Skeletal muscle cell (primary cell): ENCODE measurements around the gene SLC9B2.

Source experiments
- DNase-seq: peaks from one replicate; pipeline ENCODE4 v3.0.0-alpha.2; 2010; ENCODE audit warnings: low read depth
- H3K4me3 ChIP-seq: 2 replicates; pipeline ENCODE4 v1.5.1; 2011; ENCODE audit warnings: low read depth, mild to moderate bottlenecking, control low read depth, low read length, moderate library complexity

SLC9B2 gene, protein sequence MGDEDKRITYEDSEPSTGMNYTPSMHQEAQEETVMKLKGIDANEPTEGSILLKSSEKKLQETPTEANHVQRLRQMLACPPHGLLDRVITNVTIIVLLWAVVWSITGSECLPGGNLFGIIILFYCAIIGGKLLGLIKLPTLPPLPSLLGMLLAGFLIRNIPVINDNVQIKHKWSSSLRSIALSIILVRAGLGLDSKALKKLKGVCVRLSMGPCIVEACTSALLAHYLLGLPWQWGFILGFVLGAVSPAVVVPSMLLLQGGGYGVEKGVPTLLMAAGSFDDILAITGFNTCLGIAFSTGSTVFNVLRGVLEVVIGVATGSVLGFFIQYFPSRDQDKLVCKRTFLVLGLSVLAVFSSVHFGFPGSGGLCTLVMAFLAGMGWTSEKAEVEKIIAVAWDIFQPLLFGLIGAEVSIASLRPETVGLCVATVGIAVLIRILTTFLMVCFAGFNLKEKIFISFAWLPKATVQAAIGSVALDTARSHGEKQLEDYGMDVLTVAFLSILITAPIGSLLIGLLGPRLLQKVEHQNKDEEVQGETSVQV

DNA sequence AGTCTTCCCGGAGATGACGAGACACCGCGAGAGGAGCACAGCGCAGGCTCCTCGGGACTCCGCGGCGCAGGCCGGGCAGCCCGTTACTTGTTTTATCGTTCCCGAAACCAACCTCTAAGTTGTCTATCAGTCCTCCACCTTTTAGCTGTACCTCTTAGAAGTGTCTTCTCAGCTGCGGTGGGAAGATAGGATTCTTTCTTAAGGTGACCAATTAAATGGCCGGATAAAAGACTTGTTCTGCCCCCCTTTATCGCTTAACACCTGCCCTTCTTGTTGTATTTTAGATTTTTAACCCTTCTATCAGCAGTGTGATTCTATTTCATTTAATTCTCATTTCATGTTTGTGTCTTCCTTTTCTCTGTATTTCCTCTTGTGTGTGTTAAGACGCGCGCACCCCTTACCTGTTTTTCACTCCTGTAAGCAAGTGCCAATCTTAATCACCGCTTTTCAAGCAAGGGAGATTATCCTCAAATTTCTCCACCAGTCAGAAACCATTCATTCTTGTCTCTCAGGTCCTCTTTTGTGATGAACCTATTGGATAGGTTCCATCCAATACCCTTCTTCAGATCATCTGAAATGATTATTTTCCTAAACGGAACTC, at the start of gene SLC9B2:
Gene SLC9B2, minus strand, starts transcription at position 15 of the 601 bp plus-strand sequence. CDS start 9,211 bp downstream, outside the sequence.
- DNase-seq: no peak

DNA sequence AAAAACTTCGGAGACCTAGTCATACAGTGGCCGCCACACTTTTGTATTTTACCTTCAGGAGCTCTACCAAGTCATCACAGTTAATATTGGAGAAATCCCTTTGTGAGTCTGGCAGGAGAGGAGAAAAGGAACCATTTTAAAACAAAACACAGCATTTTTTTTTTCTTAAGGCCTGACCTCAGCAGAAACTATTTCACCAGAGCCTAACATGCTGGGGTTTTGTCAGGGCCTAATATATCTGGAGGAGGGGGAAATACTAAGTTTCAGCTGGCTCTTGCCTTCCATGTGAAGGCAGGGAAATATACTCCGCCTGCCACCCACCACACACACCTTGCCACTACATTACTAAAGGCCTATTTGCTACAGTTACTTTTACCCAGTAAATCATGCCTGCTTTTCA, 49.6 kb upstream of the SLC9B2 start:
- no peak for DNase-seq

More for the DNA sequence above, at the start of gene SLC9B2:
- peak within 1 kb of the TSS; percentile 81 for H3K4me3 ChIP-seq

DNA sequence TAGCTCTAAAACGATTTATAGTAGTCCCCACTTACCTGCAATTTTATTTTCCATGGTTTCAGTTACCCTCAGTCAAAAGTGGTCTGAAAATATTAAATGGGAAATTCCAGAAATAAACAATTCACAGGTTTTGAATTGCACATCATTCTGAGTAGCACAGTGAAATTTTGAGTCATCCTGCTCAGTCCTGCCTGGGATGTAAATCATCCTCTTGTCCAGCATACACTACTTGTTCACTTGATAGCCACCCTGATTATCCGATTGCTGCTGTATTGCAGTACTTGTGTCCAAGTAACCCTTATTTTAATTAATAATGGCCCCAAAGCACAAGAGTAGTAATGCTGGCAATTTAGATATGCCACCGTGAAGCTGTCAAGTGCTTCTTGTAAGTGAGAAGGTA, 46.6 kb upstream of the SLC9B2 start:
- H3K4me3 ChIP-seq: no peak overlapping the region
- DNase-seq: no peak

More for the DNA sequence above, 49.6 kb upstream of the SLC9B2 start:
- H3K4me3 ChIP-seq: no peak overlapping the region

DNA sequence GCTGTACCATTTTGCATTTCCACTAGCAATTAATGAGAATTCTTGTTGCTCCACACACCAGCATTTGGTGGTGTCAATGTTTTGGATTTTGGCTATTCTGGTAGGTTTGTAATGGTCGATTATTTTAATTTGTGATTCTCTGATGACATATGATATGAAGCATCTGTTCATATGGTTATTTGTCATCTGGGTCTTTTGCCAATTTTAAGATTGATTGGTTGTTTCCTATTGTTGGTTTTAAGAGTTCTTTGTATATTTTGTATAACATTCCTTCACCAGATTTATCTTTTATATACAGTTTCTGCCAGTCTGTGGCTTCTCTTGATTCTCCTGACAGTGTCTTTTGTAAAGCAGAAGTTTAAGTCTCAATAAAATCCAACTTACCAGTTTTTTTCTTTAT, 41.6 kb upstream of the SLC9B2 start:
- DNase-seq: no peak

DNA sequence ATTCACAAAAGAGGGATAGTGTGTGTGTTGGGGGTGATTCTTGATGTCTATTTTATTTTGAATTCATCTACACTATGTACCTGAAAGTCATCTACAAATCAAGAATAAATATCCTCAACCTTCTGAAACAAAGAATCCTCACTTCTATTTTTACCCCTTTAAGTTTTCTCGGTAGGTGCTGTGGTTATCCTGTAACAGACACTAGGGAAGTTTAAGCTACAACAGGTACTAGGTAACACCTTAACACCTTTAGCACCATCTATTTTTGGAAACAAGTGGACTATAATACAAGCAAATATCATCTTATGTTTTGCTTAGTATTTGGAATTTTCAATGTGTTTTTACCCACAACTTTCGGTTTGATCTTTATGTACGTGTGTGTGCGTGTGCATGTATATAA, 35.0 kb upstream of the SLC9B2 start:
- DNase-seq: no peak
- H3K4me3 ChIP-seq: no peak overlapping the region

More for the DNA sequence above, 41.6 kb upstream of the SLC9B2 start:
- H3K4me3 ChIP-seq: no peak overlapping the region

DNA sequence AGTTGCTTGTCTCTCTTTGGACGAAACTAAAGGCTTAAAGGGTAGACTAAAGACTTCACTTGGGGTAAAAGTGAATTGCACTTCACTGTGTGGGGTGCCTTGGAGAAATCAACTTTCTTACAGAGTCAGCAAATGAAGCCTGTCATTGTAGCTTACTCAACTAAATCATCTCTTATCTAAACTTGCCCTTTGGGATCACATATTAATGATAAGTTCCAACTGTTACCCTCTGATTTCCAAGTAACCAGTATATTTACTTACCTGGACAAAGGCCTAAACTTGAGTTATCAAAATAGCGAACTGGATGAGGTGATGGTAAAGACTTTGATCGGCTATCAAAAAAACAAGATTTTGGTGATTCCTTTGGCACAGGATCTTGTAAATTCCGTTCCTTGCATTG, 32.0 kb upstream of the SLC9B2 start:
- no peak overlapping the region for H3K4me3 ChIP-seq
- DNase-seq: no peak

DNA sequence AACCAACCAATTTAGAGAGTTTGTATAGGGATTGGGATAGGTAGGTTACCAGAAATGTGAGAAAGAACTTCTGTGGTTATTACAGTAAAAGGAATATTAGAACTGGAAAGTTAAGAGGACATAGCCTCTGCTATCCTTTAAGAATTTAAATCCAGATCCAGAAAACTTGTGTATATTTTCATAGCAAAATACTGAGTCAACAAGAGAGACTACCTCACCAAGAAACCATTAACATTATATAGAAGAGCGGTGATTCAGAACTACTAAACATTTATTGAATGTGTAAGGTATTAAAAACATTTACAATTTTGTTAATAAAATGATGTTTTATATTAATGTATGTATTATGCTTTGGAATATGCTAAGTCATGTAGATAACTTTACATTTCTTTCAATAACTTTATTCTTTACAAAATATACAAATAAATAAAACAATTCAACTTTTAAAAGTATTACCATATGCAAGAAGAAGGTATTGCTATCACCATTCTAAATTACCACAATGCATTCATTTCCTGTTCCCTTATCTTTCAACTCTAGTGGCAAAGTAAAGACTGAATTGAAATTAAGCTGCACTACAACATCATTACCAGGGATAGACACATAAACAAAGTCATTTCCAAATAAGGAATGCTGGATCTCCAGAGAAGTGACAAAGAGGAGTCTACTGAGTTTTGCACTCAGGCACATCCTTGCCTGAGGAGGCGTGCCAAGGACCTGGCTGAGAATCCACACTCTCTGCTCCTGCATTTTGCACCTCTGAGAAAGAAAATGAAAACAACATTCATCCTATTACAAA, 29.2 kb upstream of the SLC9B2 start:
- no peak for DNase-seq
- no peak overlapping the region for H3K4me3 ChIP-seq

DNA sequence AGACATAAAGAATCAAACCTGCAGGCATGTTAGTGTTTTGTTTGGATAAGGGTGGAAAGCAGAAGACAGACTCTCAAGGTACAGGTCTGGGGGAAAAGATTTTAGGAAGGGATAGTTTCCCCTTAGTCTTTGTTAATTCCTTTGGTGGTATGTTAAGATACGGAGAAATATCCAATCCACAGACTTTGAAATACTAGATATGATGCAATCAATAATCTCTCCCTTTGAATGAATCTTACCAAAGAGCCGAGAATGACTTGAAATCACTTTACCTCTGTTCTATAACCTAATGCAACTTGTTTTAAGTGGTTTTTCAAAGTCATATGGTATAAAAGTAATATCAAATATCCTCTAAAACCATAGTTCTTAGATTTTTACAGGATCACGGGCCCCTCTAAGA, 28.3 kb upstream of the SLC9B2 start:
- DNase-seq: no peak
- no peak overlapping the region for H3K4me3 ChIP-seq

DNA sequence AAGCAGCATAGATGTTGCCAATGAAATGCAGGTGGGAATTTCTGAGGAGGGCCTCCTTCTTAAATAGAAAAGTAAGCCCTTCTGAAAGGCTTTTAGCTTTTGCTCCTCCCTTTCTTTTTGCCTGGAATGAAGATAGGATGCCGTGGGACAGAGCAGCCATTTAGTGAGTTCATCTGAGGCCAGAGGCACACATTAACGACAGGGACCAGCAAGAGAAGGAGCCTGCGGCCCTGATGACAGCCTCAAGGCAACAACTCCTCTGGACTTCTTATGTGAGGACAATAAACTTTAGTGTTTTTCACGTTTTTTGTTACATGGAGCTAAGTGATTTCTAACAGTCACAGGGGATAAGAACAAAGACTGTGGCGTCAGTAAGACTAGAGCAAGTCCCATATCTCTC, 24.1 kb upstream of the SLC9B2 start:
- no peak for DNase-seq
- H3K4me3 ChIP-seq: no peak overlapping the region

DNA sequence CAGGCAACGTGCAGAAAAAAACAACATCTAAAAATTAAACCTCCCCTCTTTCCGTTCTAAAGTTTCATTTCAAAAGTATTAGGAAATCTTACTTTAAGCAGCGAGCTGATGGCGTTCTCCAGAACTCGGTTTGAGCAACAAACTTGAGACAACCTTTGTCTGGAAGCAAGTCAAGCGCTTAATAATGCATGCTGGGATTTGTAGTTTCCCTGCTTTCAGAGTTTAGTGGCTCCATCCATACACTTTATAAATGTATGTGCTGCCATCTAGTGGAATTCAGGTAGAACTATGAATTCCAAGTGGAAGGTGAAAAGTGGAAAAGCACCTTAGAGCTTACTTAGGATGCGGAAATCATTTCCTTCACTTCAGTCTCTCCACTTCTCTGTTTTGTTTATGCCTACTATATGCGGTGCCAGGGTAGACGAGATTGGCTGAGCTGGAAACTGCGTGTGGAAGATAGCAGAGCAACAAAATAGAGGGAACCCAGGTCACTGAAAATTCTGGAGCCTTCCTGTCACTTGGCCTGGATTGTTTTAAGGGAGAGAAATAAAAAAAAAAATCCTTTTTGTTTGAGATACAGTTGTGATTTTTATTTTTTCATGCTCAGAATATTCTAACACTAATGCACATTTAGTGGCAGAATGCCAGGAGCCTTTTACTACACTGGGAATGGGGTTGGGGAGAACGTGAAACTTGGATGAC, 23.3 kb upstream of the SLC9B2 start, which contains the start of gene BDH2:
Gene BDH2, minus strand, starts transcription at position 144 of the 702 bp plus-strand sequence. CDS start 3,580 bp downstream, outside the sequence.
- peak; percentile 89 for DNase-seq
- H3K4me3 ChIP-seq: peak within 1 kb of the TSS; percentile 60

DNA sequence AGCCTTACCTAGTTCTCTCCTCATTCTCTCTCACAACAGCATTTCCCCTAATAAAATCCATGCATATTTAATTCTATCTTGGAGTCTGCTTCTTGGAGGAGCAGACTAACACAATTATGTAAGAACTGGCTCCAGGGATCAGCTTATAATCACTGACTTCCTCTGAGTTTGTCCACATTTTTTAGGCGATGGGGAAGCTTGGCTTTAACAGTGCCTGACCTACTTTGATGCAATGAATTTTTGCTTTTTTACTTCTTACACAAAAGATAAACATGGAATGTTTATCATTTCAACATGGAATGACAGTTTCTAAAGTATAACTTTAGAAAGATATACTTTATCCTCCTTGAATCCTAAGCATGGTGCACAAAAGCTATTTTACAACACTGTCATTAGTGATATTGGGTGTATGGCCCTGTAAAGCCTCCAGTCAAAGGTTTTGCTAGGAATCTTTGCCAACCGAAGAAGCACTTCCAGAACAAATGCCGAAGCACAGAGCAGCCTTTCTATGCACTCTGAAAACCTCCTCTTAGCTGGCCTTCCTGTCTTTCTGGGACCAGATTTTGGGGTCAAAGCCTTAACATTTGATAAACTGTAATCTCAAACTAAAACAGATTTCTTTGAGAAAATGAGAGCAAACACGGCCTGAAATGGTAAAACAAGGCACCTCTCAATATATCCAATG, 22.3 kb upstream of the SLC9B2 start:
- DNase-seq: no peak
- H3K4me3 ChIP-seq: peak overlapping the region; percentile 60

DNA sequence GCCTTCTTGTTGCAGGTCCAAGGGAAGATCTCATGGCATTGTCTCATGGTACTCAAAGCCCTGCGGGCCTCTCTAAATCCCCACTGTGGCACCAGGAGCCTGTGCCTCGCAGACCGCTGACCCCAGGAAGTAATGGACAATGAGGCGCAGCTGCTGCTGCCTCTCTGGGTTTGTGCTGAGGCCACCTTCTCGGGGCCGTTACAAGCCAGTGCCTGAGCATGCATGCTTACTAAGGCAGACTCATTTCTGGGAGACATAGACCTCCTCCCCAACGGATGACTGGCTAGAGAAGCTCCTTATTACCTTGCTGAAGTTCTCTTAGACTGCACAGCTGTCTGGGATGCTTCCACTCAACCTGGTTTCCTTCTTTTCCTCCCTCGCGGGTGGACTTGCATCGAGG, 21.8 kb upstream of the SLC9B2 start:
- DNase-seq: no peak
- peak overlapping the region; percentile 60 for H3K4me3 ChIP-seq

DNA sequence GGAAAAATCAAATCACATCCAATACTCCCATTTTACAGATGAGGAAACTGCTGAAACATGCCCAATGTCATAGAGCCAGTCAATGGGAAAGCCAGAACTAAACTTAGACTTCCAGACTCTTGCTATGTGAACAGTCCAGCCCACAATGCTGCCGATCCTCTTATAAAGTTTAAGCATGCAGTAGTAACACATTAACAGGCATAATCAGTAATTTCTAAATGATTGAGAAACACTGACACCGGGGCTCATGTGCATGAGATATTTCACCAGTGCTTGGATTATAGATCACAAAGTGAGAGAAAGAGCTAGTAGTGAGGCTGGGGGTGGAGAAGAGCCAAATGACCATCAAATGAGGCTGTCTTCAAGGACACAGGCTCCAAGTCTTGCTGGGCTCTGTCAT, 20.6 kb upstream of the SLC9B2 start:
- no peak overlapping the region for H3K4me3 ChIP-seq
- no peak for DNase-seq

DNA sequence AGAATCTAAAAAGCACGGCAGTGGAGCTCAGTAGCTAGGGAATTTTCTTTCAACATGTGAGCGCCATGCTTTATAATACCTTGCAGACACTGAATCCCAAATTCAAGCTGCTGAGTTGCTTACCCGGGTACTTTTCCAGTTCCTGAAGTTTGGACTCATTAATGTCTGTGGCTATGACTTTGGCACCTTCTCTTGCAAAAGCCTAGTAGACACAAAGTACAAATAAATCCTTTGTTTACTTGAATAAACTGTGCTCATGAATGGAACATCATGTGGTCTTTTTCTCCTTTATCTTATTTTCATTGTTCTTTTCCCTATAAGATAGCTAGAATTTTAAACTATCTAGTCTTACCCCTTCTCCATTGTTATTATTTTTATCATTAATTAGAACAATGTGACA, 18.5 kb upstream of the SLC9B2 start:
- no peak overlapping the region for H3K4me3 ChIP-seq
- DNase-seq: no peak

DNA sequence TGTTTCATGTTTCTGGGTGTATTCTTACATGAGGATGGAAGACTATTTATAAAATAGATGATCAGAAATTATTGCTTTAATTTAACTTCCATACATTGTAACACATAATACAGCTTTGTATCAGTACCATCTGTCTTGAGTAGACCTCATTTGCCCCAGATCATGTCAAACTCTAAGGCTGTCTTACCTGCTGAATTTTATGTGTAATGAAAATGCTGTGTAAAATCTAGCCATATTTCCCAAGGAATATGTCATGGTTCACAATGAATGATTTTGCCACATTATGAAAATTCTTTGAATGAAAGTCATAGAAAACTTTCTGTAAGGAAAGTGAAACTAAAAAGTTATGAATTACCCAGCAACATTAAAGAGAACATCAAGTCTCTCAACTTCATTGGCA, 15.7 kb upstream of the SLC9B2 start:
- H3K4me3 ChIP-seq: no peak overlapping the region
- no peak for DNase-seq

DNA sequence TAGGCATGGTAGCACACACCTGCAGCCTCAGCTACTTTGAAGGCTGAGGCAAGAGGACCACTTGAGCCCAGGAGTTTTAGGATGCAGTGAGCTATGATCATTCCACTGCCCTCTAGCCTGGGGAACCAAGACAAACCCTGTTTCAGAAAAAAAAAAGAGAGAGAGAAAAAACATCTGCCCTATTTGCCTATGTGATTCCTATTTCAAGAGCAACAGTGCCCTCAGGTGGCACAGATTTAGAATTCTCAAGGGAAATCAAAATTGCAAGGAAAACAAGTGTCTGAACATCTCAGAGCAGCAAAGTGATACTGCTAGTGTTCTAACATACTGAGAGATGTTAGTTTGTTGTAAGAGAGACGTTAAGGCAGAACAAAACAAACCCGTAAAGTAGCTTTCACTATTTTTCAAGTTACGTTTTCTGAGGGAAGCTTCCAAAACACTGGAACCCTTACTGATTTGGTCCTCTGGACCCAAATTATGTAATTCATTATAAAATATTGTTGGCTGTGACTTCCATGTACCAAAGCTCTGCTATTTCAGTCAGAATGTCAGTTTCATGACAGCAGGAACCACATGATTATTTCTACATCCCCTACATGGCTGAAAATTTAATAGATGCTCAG, 15.2 kb upstream of the SLC9B2 start:
- DNase-seq: no peak
- H3K4me3 ChIP-seq: no peak overlapping the region

DNA sequence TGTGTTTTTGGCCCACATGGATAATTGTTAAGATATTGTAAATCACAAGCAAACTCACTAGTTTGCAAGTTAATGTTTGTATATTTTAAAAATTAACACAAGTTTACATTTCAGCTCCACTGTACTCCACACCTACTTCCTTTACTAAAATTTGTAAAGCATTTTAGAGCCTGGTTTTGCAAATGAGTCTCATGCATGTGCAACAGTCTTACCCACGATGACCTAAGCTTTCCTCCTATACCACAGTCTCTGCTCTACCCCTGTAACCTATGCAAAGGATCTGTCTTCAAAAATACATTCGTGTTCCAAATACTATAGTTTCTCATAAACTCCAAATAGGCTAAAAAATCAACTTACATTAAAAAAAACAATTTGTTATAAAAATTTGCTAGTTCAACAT, 12.9 kb upstream of the SLC9B2 start:
- DNase-seq: no peak
- H3K4me3 ChIP-seq: no peak overlapping the region

DNA sequence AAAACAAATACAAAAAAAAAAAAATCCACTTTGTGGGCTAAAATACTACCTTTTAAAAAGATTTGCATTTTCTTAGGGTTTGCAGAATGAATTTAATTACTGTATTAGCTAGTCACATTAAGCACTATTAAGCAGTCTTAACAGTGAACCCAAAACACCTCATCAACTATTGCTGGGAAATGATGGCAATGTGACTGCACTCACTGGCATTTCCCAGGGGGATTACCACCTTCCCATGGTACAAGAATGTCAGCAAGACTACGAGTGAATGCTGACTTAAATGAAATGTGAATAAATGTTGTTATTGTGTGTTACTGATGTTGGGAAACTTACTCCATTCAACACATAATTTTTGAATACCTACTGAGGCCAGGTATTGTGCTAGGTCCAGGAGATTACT, 10.0 kb upstream of the SLC9B2 start:
- DNase-seq: no peak
- no peak overlapping the region for H3K4me3 ChIP-seq
